Measurements from ENCODE around the gene TIGAR. TPM values are rescaled to one million over a fixed set of nuclear protein-coding genes. Genes with fewer than 3 reads are reported as not detected.

TIGAR gene
- total RNA-seq, 1 donor from 2014 or later = 21.0 TPM

DNA sequence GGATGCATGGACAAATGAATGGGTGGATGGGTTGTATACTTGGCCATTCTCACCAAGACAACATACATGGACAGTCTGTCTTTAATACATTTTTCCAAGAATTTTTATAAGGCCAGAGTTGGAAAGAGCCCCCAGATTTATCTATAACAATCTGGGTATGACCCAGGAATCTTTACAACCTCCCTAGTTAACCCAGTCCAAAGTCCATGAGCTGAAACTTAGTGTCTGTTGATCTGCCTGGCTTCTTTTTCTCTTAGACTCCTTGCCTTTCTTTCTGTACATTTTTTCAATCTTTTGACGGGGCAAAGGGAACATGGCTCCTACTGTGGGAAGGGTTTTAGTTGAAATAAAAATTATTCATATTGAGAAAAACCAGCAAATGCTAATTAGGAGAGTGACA, 57.8 kb downstream of the TIGAR start:
- H3K9me3 Mint-ChIP-seq = no peaks in the 10 kb centered on the region
- H3K27ac Mint-ChIP-seq = no peak overlapping the region
- no peak for DNase-seq (ENCODE audit: low spot score in 2 of 2, unreplicated experiment in 2 of 2)
- TF ChIP-seq, protein P1, sequence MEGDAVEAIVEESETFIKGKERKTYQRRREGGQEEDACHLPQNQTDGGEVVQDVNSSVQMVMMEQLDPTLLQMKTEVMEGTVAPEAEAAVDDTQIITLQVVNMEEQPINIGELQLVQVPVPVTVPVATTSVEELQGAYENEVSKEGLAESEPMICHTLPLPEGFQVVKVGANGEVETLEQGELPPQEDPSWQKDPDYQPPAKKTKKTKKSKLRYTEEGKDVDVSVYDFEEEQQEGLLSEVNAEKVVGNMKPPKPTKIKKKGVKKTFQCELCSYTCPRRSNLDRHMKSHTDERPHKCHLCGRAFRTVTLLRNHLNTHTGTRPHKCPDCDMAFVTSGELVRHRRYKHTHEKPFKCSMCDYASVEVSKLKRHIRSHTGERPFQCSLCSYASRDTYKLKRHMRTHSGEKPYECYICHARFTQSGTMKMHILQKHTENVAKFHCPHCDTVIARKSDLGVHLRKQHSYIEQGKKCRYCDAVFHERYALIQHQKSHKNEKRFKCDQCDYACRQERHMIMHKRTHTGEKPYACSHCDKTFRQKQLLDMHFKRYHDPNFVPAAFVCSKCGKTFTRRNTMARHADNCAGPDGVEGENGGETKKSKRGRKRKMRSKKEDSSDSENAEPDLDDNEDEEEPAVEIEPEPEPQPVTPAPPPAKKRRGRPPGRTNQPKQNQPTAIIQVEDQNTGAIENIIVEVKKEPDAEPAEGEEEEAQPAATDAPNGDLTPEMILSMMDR (IDR thresholded peaks at IDR 0.05; ENCODE audit: unreplicated experiment) = no peak
- peaks cover 2% of the 10 kb centered on the region for H3K4me1 Mint-ChIP-seq
- H3K4me3 Mint-ChIP-seq = no peak overlapping the region
- H3K36me3 Mint-ChIP-seq = no peaks in the 10 kb centered on the region
- peaks cover 32% of the 10 kb centered on the region for H3K27me3 Mint-ChIP-seq (ENCODE audit: low read depth)

DNA sequence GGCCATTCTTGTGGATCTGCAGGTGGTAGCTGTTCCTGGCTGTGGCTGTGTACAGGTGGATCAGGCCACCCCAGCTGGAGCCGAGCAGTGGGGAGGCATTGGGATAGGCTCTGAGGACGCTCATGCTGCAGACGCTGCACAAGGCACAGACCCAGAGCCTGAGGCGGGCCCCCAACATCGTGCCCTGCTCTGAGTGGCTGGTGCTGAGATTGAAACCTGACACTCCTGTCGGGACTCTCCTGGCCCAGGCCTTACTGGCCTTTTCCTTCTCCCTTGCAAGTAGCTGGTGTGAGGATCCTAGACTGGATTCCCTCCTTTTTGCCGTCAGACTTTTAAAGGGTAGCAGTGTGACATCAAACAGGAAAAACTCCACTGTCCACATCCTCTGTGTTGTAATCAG, 58.4 kb downstream of the TIGAR start, which contains the start of gene FGF23:
TSS of gene FGF23 (minus strand) at position 308 of the 400 bp plus-strand sequence. CDS start at position 178, 130 bp downstream.
- Mint-ChIP-seq H3K27ac (no peak within 1 kb of the TSS), H3K4me1 (peaks cover 2% of the 10 kb centered on the region)
- DNase-seq (ENCODE audit: low spot score in 2 of 2, unreplicated experiment in 2 of 2) = peak in 1 of 2 experiments; percentile 53

GRCh38 chr12:4380332-4380731, 59.3 kb downstream of the TIGAR start:
- Mint-ChIP-seq H3K4me1 (peaks cover 2% of the 10 kb centered on the region), H3K27ac (no peak overlapping the region), H3K36me3 (no peaks in the 10 kb centered on the region), H3K9me3 (no peaks in the 10 kb centered on the region), H3K4me3 (no peak overlapping the region), H3K27me3 (ENCODE audit: low read depth) (peaks cover 21% of the 10 kb centered on the region)
- TF ChIP-seq, protein P1 (IDR thresholded peaks at IDR 0.05; ENCODE audit: unreplicated experiment) = no peak
- DNase-seq (ENCODE audit: low spot score in 2 of 2, unreplicated experiment in 2 of 2) = no peak

More for the DNA sequence above, 58.4 kb downstream of the TIGAR start, which contains the start of gene FGF23:
- Mint-ChIP-seq H3K36me3 (no peaks in the 10 kb centered on the region), H3K9me3 (no peaks in the 10 kb centered on the region), H3K4me3 (no peak within 1 kb of the TSS), H3K27me3 (ENCODE audit: low read depth) (peaks cover 27% of the 10 kb centered on the region)
- TF ChIP-seq, protein P1 (IDR thresholded peaks at IDR 0.05; ENCODE audit: unreplicated experiment) = no peak

GRCh38 chr12:4383304-4383865, 62.4 kb downstream of the TIGAR start:
- Mint-ChIP-seq H3K9me3 (no peaks in the 10 kb centered on the region), H3K27me3 (ENCODE audit: low read depth) (peaks cover 17% of the 10 kb centered on the region)

DNA sequence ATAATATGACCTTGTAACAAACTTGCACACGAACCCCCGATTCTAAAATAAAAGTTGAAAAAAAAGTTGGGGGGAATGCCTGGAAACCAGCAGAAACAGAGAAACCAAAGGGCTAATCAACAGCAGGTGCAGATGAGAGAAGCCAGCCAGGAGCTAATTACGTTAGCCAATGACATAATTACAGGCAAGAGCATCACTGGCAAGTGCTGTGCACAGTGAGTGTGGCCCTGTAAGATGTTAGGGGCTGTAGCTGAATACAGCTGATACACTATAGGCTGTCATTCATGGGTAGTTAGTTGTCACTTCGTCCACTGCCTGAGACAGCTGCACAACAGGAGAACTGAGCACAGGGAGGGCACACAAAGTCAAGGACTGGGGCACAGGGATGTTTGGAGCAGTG, 65.8 kb downstream of the TIGAR start:
- H3K36me3 Mint-ChIP-seq = no peaks in the 10 kb centered on the region
- TF ChIP-seq, protein P1 (IDR thresholded peaks at IDR 0.05; ENCODE audit: unreplicated experiment) = no peak
- H3K4me1 Mint-ChIP-seq = peaks cover 8% of the 10 kb centered on the region
- no peaks in the 10 kb centered on the region for H3K9me3 Mint-ChIP-seq
- DNase-seq (ENCODE audit: low spot score in 2 of 2, unreplicated experiment in 2 of 2) = no peak
- H3K27ac Mint-ChIP-seq = no peak overlapping the region
- H3K27me3 Mint-ChIP-seq (ENCODE audit: low read depth) = peaks cover 16% of the 10 kb centered on the region
- H3K4me3 Mint-ChIP-seq = no peak overlapping the region

More at GRCh38 chr12:4383304-4383865, 62.4 kb downstream of the TIGAR start:
- TF ChIP-seq, protein P1 (IDR thresholded peaks at IDR 0.05; ENCODE audit: unreplicated experiment) = no peak
- DNase-seq (ENCODE audit: low spot score in 2 of 2, unreplicated experiment in 2 of 2) = no peak
- Mint-ChIP-seq H3K4me3 (no peak overlapping the region), H3K36me3 (no peaks in the 10 kb centered on the region), H3K27ac (no peak overlapping the region), H3K4me1 (peaks cover 2% of the 10 kb centered on the region)

Data from mesothelial cell of epicardium (in vitro differentiated cells).